ENCODE results near the gene DCUN1D3.
A peak's percentile ranks its signal among the peaks of the same experiment; 100 is the strongest.
"Not testable (repeated sequence)": the region's sequence is repeated elsewhere in the genome, so short reads cannot be mapped to it uniquely, and the experiment has no call there.

The DCUN1D3 gene

DNA sequence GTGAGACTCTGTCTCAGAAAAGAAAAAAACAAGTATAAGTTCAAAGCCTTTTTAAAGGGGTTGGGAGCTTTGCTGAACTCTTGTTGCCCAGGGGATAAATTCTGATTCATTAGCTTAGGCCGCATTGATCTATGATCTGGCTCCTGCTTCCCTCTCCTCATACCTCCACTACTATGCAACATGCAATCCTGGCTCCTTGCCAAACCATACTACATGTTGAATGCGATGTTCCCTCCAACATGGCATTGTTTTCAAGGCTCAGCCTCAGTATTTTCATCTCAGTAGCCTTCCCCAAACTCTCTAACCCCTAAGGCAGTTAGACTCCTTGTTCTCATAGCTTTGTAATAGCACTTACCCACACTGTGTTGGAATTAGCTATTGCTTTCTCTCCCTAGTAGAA is 87.6 kb downstream of the DCUN1D3 start:
- DNase-seq (ENCODE audit: low read depth, low spot score) = no peak
- no peak for TF ChIP-seq CTCF (IDR thresholded peaks at IDR 0.05; ENCODE audit: low read depth, low read length)
- in situ Hi-C loops (cut with HindIII; ENCODE audit: low sequenced_read_pairs) = no loop called here
- H3K4me3 ChIP-seq (ENCODE audit: low read depth, low read length) = no peak overlapping the region

- in situ Hi-C loops (cut with HindIII; ENCODE audit: low sequenced_read_pairs) = no loop called here
- H3K4me3 ChIP-seq (ENCODE audit: low read depth, low read length) = no peak overlapping the region
- no peak for DNase-seq (ENCODE audit: low read depth, low spot score)
- no peak for TF ChIP-seq CTCF (IDR thresholded peaks at IDR 0.05; ENCODE audit: low read depth, low read length)
Measured at GRCh38 chr16:20811889-20812439, 88.2 kb downstream of the DCUN1D3 start.

GRCh38 chr16:20807862-20808261 is 92.3 kb downstream of the DCUN1D3 start:
- no peak for TF ChIP-seq CTCF (IDR thresholded peaks at IDR 0.05; ENCODE audit: low read depth, low read length)
- in situ Hi-C loops (cut with HindIII; ENCODE audit: low sequenced_read_pairs) = no loop called here
- DNase-seq (ENCODE audit: low read depth, low spot score) = no peak
- no peak overlapping the region for H3K4me3 ChIP-seq (ENCODE audit: low read depth, low read length)

- in situ Hi-C loops (cut with HindIII; ENCODE audit: low sequenced_read_pairs) = no loop called here
- DNase-seq (ENCODE audit: low read depth, low spot score) = peak; percentile 97
Measured at GRCh38 chr16:20806168-20807050, 93.7 kb downstream of the DCUN1D3 start, which contains the start of the genes ERI2 and REXO5. TSS of gene ERI2 (minus strand) at chr16:20806472. CDS start at chr16:20806430, 42 bp downstream. TSS of gene REXO5 (plus strand) at chr16:20806527. CDS start at chr16:20806954, 427 bp downstream.

GRCh38 chr16:20805684-20806167 is 94.4 kb downstream of the DCUN1D3 start:
- DNase-seq (ENCODE audit: low read depth, low spot score); in situ Hi-C loops (cut with HindIII; ENCODE audit: low sequenced_read_pairs): not testable (repeated sequence)
- peak overlapping the region; percentile 79 for H3K4me3 ChIP-seq (ENCODE audit: low read depth, low read length)

More at GRCh38 chr16:20806168-20807050, 93.7 kb downstream of the DCUN1D3 start, which contains the start of the genes ERI2 and REXO5:
- peak within 1 kb of the TSS; percentile 79 for H3K4me3 ChIP-seq (ENCODE audit: low read depth, low read length)
- peak; percentile 62 for TF ChIP-seq CTCF (IDR thresholded peaks at IDR 0.05; ENCODE audit: low read depth, low read length)

All from astrocyte of the spinal cord (primary cell).